ENCODE measurements around the gene MRPS33.
"Not testable (repeated sequence)": the region's sequence is repeated elsewhere in the genome, so short reads cannot be mapped to it uniquely, and the experiment has no call there.

The MRPS33 gene

GRCh38 chr7:141012044-141012685 is 2.6 kb downstream of the MRPS33 start:
- DNase-seq = peak; percentile 92

DNA sequence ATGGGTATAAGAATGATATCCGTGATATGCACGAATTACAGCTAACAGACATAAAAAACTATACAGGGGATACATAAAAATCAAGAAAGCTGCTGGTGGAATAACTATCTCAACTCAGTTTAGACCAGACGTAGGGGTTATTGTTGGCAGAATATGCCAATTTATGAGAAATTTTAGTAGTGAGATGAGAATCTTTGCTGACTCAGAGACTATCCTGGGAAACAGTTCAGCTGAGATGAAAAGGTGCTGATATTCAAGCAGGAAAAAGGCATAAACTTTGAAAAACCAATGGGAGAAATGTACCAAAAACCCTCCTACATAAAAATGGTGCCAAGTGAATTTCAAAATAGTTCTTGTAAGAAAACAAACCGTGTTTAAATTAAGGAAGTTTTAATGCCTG is 3.3 kb downstream of the MRPS33 start:
- DNase-seq = no peak

GRCh38 chr7:141003172-141004065 is 11.3 kb downstream of the MRPS33 start:
- DNase-seq = no peak

DNA sequence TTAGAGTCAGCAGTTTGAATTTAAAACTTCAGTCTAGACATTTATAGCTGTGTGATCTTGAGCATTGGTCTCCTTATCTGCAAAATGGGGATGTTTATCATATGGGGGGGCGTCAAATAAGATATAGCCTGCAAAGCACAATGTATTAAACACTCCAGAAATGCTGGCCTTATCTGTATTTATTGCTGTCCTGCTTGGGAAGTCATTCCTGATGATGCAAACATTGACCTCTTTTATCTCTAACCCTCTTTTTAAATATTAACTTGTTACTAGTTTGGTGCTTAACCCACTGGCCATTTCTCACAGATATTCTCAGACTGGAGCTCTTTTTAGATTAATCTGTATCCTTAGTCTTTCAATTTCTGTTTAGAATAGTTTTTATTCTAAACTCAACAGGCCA is 13.2 kb downstream of the MRPS33 start:
- no peak for DNase-seq

- no peak for DNase-seq
These were observed 13.6 kb downstream of the MRPS33 start for GRCh38 chr7:141001122-141001521.

DNA sequence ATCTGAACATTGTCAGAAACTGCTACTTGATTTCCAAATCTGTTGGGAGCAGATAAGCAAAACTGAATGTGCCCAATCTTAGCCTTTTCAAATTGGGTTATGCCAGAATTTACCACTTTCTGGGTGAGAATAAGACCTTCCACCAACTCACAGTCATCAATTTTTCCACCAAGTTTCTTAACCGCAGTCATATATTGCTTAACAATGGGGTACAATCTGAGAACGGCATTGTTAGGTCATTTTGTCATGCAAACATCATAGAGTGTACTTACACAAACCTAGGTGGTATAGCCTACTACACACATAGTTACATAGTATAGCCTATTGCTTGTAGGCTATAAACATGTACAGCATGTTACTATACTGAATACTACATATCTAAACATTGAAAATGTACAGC is 16.0 kb downstream of the MRPS33 start:
- no peak for DNase-seq

DNA sequence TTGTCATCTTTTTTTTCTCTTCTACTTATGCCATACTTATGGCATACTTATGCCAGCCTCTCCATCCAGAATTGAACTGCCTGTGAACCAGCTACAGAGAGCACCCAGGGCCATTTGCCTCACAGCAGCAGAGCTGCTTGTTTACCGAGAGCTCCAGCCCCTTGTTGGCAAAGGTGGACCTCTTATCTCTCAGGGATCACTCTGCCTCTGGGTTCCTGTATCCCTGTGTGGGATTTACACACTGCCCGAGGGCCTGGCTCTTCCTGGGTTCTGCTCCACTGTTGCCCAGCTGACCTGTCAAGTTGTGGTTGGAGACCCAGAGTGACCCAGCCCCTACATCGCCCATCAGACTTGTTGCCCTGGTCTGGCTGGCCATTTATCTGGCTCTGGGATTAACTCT is 22.3 kb downstream of the MRPS33 start:
- DNase-seq = no peak

- DNase-seq = peak; percentile 91
These were observed 24.4 kb downstream of the MRPS33 start for GRCh38 chr7:140990193-140990962.

GRCh38 chr7:140989068-140989467 is 25.7 kb downstream of the MRPS33 start:
- peak; percentile 21 for DNase-seq

DNA sequence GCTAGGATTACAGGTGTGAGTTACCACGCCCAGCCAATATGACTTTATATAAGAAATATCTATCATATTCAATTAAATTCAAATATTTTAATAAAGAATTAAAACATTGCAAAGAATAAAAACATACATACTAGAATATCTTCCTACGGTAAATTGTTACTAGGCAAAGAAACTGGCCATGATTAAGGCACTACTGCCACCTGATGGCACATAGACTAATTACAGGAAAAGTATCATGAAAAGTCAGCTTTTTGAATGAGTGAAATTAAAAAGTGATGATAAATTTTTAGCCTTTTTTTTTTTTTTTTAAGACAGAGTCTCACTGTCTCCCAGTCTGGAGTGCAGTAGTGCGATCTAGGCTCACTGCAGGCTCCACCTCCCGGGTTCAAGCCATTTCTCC is 30.9 kb downstream of the MRPS33 start:
- DNase-seq = peak; percentile 62

- DNase-seq = no peak
These were observed 32.2 kb downstream of the MRPS33 start for GRCh38 chr7:140982508-140982907.

- DNase-seq = no peak
These were observed 32.8 kb downstream of the MRPS33 start for GRCh38 chr7:140981951-140982350.

DNA sequence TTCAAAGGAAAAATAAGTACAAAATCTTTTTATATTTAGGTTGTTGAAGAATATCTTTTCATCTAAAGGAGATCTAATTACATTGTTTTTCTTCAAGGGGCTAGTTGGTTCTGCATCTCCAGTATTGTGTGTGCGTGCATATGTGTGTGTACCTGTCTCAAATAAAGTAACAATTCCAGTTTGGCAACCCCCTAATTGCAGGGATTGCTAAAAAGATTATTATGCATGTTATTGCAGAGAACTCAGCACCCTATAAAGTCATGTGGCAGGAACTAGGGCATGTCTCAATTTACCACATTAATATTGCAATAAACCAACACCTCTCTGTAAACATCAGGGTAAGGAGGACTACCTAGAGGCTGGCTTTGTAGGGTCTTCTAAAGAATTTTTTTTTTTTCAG is 37.0 kb downstream of the MRPS33 start:
- DNase-seq = no peak

GRCh38 chr7:140972876-140973829 is 41.6 kb downstream of the MRPS33 start:
- DNase-seq = peak; percentile 38

- no peak for DNase-seq
These were observed 42.4 kb downstream of the MRPS33 start for GRCh38 chr7:140972344-140972743.

DNA sequence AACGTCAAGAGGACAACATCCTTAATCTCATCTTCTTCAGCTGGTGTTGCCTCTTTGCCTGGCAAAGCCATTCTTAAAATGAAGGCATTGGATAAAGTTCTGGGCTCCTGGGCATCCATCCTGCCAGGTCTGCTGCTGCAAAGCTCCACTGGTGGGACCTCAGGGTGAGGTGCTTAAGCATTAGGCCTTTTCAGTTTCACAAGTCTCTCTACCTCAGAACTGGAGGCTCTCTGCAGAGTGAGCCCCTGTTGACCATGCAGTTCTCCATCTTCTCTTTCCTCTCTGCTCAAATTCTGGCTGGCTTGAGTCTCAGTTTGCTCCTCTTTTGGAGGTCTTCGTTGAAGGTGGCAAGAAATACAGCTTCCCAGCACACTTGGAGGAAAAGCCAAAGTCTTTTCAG is 47.3 kb downstream of the MRPS33 start:
- DNase-seq = no peak

GRCh38 chr7:140966561-140967233 is 48.1 kb downstream of the MRPS33 start:
- DNase-seq = no peak

GRCh38 chr7:140961117-140961516 is 53.6 kb downstream of the MRPS33 start:
- no peak for DNase-seq

- DNase-seq = not testable (repeated sequence)
These were observed 57.8 kb downstream of the MRPS33 start for GRCh38 chr7:140956997-140957396.

Measured in DMS53 (cell line).